ENCODE results near the gene LKAAEAR1.

LKAAEAR1 gene

DNA sequence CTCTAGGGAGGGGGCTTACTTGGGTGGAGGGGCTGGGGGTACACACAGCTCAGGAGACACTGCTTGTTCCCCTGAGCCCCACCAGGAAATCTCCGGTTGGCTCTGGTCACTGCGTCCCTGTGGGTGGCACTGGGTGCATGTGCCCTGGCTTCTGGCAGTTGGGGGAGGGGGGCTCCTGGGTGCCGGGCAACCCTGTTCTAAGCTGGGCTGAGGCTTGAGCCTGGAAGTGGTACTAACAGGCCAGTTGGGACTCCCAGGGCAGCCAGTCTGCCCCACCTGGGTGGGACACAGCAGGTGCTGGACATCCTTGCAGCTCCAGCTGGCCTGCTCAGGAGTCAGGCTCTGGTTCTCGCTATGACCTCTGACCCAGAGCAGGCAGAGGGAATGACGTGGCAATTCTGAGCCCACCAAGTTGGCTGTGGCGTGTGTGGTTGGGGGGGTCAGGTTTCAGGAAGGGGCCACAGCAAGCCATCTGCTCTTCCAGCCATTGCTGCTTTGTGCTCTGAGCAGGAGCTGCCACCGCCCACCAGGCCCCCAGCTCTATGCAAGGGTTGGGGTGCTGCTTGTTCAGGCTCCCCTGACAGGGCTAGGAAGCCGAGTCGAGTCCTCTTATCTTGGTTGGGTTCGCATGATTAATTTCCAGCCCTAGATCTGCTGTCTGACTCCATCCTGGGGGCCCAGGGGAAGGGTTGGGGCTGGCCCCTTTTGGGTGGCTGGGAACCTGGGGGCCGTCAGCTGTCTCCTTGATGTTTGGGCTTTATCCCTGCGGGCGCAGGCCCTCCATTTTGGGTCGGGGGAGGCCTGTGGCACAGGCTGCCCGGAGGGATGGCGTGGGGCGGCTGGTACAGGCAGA lies 47.6 kb downstream of the LKAAEAR1 start:
- in situ Hi-C loops (cut with HindIII; ENCODE audit: low sequenced_read_pairs) = no loop called here
- DNase-seq (ENCODE audit: low read depth) = no peak
- H3K4me3 ChIP-seq (ENCODE audit: low read depth, low read length) = no peak overlapping the region
- TF ChIP-seq, protein P1, sequence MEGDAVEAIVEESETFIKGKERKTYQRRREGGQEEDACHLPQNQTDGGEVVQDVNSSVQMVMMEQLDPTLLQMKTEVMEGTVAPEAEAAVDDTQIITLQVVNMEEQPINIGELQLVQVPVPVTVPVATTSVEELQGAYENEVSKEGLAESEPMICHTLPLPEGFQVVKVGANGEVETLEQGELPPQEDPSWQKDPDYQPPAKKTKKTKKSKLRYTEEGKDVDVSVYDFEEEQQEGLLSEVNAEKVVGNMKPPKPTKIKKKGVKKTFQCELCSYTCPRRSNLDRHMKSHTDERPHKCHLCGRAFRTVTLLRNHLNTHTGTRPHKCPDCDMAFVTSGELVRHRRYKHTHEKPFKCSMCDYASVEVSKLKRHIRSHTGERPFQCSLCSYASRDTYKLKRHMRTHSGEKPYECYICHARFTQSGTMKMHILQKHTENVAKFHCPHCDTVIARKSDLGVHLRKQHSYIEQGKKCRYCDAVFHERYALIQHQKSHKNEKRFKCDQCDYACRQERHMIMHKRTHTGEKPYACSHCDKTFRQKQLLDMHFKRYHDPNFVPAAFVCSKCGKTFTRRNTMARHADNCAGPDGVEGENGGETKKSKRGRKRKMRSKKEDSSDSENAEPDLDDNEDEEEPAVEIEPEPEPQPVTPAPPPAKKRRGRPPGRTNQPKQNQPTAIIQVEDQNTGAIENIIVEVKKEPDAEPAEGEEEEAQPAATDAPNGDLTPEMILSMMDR (IDR thresholded peaks at IDR 0.05; ENCODE audit: low read depth, low read length, missing control alignments) = no peak

DNA sequence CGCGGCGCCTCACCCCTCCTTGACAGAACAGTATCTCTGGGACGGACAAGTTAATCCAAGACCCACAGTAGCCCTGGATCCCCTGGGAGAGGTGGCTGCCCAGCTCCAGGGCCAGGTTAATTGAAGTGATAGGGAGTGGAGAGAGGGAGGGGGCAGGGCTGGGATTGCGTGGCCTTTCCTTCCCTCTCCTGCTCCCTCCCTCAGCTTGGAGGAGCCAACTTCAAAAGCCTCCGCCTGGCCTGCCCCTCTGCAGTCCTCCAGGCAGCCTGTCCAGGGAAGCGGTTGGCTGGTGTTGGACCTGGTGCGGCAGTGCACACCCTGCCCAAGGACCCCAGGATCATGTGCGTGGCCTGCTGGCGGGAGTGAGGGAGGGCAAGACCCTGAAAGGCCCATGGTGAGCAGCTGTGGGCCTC lies 48.3 kb downstream of the LKAAEAR1 start, which contains the start of gene C20orf204:
TSS of gene C20orf204 (plus strand) at position 250 of the 413 bp plus-strand sequence. CDS start at position 392, 142 bp downstream.
- DNase-seq (ENCODE audit: low read depth) = no peak
- no peak within 1 kb of the TSS for H3K4me3 ChIP-seq (ENCODE audit: low read depth, low read length)
- TF ChIP-seq, protein P1 (IDR thresholded peaks at IDR 0.05; ENCODE audit: low read depth, low read length, missing control alignments) = no peak
- in situ Hi-C loops (cut with HindIII; ENCODE audit: low sequenced_read_pairs) = no loop called here

DNA sequence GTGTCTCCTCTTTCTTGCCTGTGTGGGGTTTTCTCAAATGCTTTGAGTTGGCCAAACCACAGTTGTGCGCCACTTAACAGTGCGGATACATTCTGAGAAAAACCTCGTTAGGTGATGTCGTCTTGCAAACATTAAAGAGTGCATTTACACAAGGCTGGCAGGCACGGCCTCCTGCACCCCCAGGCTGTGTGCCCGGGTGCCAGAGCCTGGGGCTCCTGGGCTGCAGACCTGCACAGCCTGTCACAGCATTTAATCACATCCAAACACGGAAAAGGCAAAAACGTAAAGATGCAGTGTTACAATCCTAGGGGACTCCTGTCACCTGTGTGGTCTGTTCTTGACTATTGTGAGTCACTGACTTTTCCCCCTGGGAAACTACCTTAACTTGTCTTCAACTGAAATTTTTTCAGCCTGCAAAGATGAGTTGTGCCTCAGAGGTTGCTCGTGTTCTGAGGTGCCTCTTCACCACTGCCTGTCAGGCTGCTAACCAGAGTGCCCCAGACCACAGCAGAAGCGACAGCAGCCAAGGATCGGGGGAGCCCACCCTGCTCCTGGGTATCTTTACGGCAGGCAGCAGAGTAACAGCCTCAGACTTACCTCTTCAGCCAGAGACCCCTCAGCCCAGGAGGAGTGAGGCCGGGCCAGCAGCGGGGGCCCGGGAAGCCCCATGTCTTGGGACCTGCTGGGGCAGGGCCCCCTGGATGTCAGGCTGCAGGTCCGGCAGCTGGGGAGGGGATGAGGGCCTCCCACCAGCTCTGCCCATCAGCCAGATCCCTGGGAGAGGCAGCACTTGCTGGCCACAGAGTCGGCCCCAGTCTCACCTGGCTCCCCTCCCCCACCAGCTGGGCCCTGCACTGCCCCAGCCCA lies 48.9 kb downstream of the LKAAEAR1 start:
- no peak for DNase-seq (ENCODE audit: low read depth)
- TF ChIP-seq, protein P1 (IDR thresholded peaks at IDR 0.05; ENCODE audit: low read depth, low read length, missing control alignments) = no peak
- in situ Hi-C loops (cut with HindIII; ENCODE audit: low sequenced_read_pairs) = no loop called here
- H3K4me3 ChIP-seq (ENCODE audit: low read depth, low read length) = no peak overlapping the region

DNA sequence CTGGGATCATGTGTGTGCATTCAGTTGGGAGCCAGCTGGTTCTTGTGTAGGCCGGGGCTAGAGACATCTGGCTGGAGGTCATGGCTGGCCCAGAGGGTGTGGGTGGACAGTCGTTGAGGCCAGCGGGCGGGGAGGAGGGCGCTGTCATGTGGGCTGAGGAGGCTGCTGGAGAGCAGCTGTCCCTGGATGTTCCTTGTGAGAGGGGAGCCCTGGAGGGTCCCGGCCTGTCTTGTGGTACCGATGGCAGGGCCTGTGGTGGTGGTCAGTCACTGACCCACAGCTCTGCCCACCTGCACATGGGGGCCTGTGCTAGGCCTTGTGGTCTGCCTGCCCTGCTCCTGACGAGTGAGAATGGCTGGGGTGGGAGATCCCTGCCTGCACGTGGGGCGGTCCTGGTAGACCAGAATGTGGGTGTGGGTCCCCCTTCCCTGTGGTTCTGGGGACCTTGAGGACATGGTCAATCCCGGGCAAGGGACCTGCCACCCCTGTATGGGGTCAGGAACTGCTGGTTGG lies 50.2 kb downstream of the LKAAEAR1 start:
- H3K4me3 ChIP-seq (ENCODE audit: low read depth, low read length) = no peak overlapping the region
- DNase-seq (ENCODE audit: low read depth) = no peak
- in situ Hi-C loops (cut with HindIII; ENCODE audit: low sequenced_read_pairs) = no loop called here
- TF ChIP-seq, protein P1 (IDR thresholded peaks at IDR 0.05; ENCODE audit: low read depth, low read length, missing control alignments) = no peak
